Nephron progenitor cell (in vitro differentiated cells): ENCODE measurements around the gene OR1F1.
"Not testable (repeated sequence)": the region's sequence is repeated elsewhere in the genome, so short reads cannot be mapped to it uniquely, and the experiment has no call there.

Experiments used
- DNase-seq: peaks from one replicate; pipeline ENCODE4 v3.0.0; 2021
- H3K27ac Mint-ChIP-seq: 2 replicates; pipeline ENCODE4 v1.8.0; 2021; ENCODE audit warnings: mild to moderate bottlenecking, moderate library complexity, mixed read lengths
- H3K27me3 Mint-ChIP-seq: 2 replicates; pipeline ENCODE4 v1.8.0; 2021; ENCODE audit warnings: mild to moderate bottlenecking, low read depth, mixed read lengths; ENCODE audit not compliant: poor library complexity
- H3K36me3 Mint-ChIP-seq: 2 replicates; pipeline ENCODE4 v1.8.0; 2021; ENCODE audit warnings: low read depth, mixed read lengths
- H3K4me1 Mint-ChIP-seq: 2 replicates; pipeline ENCODE4 v1.8.0; 2021; ENCODE audit warnings: mixed read lengths
- H3K4me3 Mint-ChIP-seq: 2 replicates; pipeline ENCODE4 v1.8.0; 2021; ENCODE audit warnings: mild to moderate bottlenecking, moderate library complexity, mixed read lengths
- H3K9me3 Mint-ChIP-seq: 2 replicates; pipeline ENCODE4 v1.8.0; 2021; ENCODE audit warnings: mild to moderate bottlenecking, moderate library complexity, mixed read lengths
- TF ChIP-seq, protein P1 (sequence below): fragments of 200-600 bp; sonication (generic); IDR thresholded peaks from 2 replicates; pipeline ENCODE4 v1.5.0; 2021; ENCODE audit warnings: antibody characterized with exemption

The OR1F1 gene

DNA sequence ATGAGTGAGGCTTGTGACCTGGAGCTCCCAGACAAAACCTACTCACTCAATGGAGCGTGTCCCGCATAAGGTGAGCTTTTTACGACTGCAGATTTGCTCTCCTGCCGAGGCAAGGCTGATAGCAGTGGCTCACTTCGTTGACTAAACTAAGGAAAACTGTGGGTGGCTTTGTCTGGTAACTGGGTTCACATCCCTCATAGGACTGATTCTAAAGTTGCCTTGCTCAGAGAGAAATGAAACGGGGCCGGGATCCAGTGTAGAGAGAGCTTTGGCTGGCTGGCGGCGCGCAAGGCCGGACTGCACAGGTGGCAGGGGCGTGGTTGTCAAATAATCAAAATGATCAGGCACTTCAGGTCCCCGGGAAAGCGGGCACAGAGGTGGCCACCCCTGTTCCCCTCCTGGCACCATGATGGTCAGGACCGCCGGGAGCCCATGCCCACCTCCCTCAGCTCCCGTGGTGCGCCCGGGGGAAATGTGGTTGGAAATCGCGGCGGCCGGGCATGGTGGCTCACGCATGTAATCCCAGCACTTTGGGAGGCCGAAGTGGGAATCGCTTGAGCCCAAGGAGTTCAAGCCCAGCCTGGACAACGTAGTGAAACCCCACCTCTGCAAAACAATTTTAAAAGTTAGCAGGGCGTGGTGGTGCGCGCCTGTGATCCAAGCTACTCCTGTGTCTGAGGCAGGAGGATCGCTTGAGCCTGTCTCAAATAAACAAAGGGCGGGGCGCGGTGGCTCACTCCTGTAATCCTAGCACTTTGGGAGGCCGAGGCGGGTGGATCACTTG is 26.6 kb upstream of the OR1F1 start:
- TF ChIP-seq, protein P1, sequence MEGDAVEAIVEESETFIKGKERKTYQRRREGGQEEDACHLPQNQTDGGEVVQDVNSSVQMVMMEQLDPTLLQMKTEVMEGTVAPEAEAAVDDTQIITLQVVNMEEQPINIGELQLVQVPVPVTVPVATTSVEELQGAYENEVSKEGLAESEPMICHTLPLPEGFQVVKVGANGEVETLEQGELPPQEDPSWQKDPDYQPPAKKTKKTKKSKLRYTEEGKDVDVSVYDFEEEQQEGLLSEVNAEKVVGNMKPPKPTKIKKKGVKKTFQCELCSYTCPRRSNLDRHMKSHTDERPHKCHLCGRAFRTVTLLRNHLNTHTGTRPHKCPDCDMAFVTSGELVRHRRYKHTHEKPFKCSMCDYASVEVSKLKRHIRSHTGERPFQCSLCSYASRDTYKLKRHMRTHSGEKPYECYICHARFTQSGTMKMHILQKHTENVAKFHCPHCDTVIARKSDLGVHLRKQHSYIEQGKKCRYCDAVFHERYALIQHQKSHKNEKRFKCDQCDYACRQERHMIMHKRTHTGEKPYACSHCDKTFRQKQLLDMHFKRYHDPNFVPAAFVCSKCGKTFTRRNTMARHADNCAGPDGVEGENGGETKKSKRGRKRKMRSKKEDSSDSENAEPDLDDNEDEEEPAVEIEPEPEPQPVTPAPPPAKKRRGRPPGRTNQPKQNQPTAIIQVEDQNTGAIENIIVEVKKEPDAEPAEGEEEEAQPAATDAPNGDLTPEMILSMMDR = no peak
- H3K4me1 Mint-ChIP-seq = peaks cover 31% of the 10 kb centered on the region
- H3K27me3 Mint-ChIP-seq = peaks cover 42% of the 10 kb centered on the region
- no peak for DNase-seq
- peaks cover 10% of the 10 kb centered on the region for H3K9me3 Mint-ChIP-seq
- H3K36me3 Mint-ChIP-seq = no peaks in the 10 kb centered on the region
- no peak overlapping the region for H3K27ac Mint-ChIP-seq
- no peak overlapping the region for H3K4me3 Mint-ChIP-seq

DNA sequence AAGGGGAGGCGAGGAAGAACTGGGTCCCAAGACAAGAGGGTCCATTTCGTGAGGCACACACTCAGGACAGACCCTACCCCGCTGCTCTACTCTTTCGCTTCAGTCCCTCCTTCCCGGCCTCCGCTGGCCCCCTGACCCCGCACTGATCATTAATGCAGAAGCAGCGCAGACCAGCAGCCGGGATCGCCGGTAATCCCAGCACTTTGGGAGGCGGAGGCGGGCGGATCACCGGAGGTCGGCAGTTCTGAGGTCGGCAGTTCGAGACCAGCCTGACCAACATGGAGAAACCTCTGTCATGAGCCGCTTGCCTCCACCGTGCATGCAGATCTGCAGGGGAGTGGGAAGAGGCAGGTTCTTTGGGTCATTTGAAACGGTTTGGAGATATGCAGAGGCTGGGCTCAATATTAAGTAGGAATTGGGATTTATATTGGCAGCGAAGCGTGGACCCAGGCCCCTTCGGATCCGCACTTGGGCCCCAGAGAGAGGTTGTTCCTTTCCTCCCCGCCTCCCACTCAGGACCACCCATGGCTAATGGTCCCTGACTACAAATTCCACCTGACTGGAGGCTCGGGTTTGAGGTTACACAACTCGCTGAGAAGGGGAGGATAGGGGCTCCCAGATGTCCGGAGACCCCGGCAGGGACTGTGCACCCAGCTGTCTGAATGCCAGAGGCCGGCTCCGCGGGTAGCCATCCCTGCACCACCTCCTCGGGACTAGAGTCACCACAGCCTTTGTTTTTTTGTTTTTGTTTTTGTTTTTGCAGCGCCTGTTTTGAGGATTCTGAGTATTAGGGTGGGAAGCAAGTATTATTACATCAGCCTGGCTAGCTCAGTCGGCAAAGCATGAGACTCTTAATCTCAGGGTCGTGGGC is 23.6 kb upstream of the OR1F1 start:
- TF ChIP-seq, protein P1 = no peak
- no peak overlapping the region for H3K27ac Mint-ChIP-seq
- DNase-seq = no peak
- H3K27me3 Mint-ChIP-seq = peaks cover 43% of the 10 kb centered on the region
- no peaks in the 10 kb centered on the region for H3K36me3 Mint-ChIP-seq
- no peak overlapping the region for H3K4me3 Mint-ChIP-seq
- H3K9me3 Mint-ChIP-seq = no peaks in the 10 kb centered on the region
- peaks cover 19% of the 10 kb centered on the region for H3K4me1 Mint-ChIP-seq

DNA sequence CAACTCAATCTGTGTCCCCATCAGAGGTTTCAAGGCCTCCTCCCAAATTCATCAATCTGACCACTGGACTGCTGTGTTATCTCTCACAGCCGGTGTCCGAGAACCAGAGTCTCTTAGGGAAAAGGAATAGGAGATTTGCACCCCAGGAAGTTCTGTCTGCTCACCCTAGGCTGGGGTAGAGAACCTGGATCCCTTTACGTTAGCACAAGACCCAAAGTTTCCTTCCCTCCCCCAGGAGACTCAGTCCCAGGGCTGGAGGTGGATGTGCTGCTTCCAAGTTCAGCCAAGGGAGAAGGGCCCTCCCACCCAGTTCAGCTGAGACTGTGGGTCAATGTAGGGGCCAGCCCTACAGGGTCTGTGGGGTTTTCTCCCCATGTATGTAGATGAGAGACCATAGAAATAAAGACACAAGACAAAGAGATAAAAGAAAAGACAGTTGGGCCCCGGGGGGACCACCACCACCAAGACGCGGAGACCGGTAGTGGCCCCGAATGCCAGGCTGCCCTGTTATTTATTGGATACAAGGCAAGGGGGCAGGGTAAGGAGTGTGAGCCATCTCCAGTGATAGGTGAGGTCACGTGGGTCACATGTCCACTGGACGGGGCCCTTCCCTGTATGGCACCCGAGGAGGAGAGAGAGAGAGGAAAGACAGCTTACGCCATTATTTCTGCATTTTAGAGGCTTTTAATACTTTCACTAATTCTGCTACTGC is 22.7 kb upstream of the OR1F1 start:
- Mint-ChIP-seq H3K4me1 (peaks cover 19% of the 10 kb centered on the region), H3K27me3 (peaks cover 46% of the 10 kb centered on the region), H3K27ac (no peak overlapping the region), H3K36me3 (no peaks in the 10 kb centered on the region), H3K4me3 (no peak overlapping the region), H3K9me3 (no peaks in the 10 kb centered on the region)
- no peak for DNase-seq
- TF ChIP-seq, protein P1 = no peak

GRCh38 chr16:3166505-3166886 is 21.5 kb upstream of the OR1F1 start:
- H3K4me3 Mint-ChIP-seq = no peak overlapping the region
- TF ChIP-seq, protein P1 = no peak
- no peak for DNase-seq
- H3K27ac Mint-ChIP-seq = no peak overlapping the region
- no peaks in the 10 kb centered on the region for H3K36me3 Mint-ChIP-seq
- H3K4me1 Mint-ChIP-seq = peaks cover 26% of the 10 kb centered on the region
- no peaks in the 10 kb centered on the region for H3K9me3 Mint-ChIP-seq
- peaks cover 53% of the 10 kb centered on the region for H3K27me3 Mint-ChIP-seq

DNA sequence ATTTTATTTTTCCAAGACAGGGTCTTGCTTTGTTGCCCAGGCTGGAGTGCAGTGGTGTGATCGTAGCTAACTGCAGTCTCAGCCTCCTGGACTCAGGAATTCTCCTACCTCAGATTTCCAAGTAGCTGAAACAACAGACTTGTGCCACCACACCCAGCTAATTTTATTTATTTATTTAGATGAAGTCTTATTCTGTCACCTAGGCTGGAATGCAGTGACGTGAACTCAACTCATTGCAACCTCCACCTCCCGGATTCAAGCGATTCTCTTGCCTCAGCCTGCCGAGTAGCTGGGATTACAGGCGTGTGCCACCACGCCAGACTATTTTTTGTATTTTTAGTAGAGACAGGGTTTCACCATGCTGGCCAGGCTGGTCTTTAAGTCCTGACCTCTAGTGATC is 19.3 kb upstream of the OR1F1 start:
- not testable (repeated sequence) for H3K9me3 Mint-ChIP-seq, H3K27ac Mint-ChIP-seq
- peaks cover 74% of the 10 kb centered on the region for H3K27me3 Mint-ChIP-seq

More for the DNA sequence above, 19.3 kb upstream of the OR1F1 start:
- H3K4me3 Mint-ChIP-seq, H3K36me3 Mint-ChIP-seq, DNase-seq: not testable (repeated sequence)
- peaks cover 30% of the 10 kb centered on the region for H3K4me1 Mint-ChIP-seq
